ENCODE measurements around the gene TAF9B.

DNA sequence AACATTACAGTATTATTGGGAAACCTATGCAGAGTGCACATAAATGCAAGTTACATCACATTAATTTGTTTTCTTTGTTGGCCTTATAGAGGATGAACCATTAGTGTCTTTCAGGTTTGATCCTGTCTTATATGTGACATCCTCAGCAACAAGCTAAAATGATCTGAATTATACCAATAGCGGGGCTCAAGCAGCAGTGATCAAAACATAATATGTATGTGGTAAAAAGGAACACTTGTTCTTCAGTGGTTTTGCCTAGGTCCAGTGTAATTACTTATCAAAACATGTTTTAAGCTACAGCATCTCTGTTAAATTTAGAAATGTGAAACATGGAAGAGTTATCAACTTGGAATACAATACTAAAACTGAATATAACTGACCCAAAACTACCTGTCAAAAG, 9.1 kb downstream of the TAF9B start:
- TF ChIP-seq EZH2 (IDR thresholded peaks at IDR 0.05; ENCODE audit: insufficient read depth, poor library complexity, severe bottlenecking) (no peak), EZH2phosphoT487 (IDR thresholded peaks at IDR 0.05; ENCODE audit: insufficient read depth, low read depth) (no peak)
